ENCODE measurements around the gene ELN.

The ELN gene

GRCh38 chr7:74059681-74060588, 32.0 kb downstream of the ELN start:
- no peak for DNase-seq (ENCODE audit: low spot score)
- no peak for FAIRE-seq

- FAIRE-seq (peak; percentile 69), DNase-seq (ENCODE audit: low spot score) (peak; percentile 98)
Observed at GRCh38 chr7:74061840-74062539, 34.0 kb downstream of the ELN start.

GRCh38 chr7:74063223-74063641, 35.3 kb downstream of the ELN start:
- FAIRE-seq (no peak), DNase-seq (ENCODE audit: low spot score) (no peak)

- DNase-seq (ENCODE audit: low spot score), result no peak
- FAIRE-seq, result no peak
Observed at GRCh38 chr7:74063646-74064045, 35.7 kb downstream of the ELN start.

- no peak for FAIRE-seq
- DNase-seq (ENCODE audit: low spot score), result no peak
Observed at GRCh38 chr7:74064696-74065095, 36.7 kb downstream of the ELN start.

GRCh38 chr7:74066626-74067025, 38.7 kb downstream of the ELN start:
- FAIRE-seq (no peak), DNase-seq (ENCODE audit: low spot score) (no peak)

- no peak for FAIRE-seq
- DNase-seq (ENCODE audit: low spot score), result no peak
Observed at GRCh38 chr7:74068378-74069085, 40.6 kb downstream of the ELN start.

- DNase-seq (ENCODE audit: low spot score), result no peak
- no peak for FAIRE-seq
Observed at GRCh38 chr7:74069086-74069541, 41.1 kb downstream of the ELN start.

GRCh38 chr7:74069790-74070618, 42.0 kb downstream of the ELN start:
- FAIRE-seq, result no peak
- no peak for DNase-seq (ENCODE audit: low spot score)

- FAIRE-seq (no peak), DNase-seq (ENCODE audit: low spot score) (no peak)
Observed at GRCh38 chr7:74070619-74070921, 42.6 kb downstream of the ELN start.

GRCh38 chr7:74071121-74071520, 43.1 kb downstream of the ELN start:
- FAIRE-seq (no peak), DNase-seq (ENCODE audit: low spot score) (no peak)

- no peak for FAIRE-seq
- DNase-seq (ENCODE audit: low spot score), result no peak
Observed at GRCh38 chr7:74074770-74075169, 46.8 kb downstream of the ELN start.

GRCh38 chr7:74078461-74078860, 50.5 kb downstream of the ELN start:
- FAIRE-seq (no peak), DNase-seq (ENCODE audit: low spot score) (no peak)

GRCh38 chr7:74082770-74083116, 54.8 kb downstream of the ELN start:
- FAIRE-seq (no peak), DNase-seq (ENCODE audit: low spot score) (no peak)

- no peak for FAIRE-seq
- peak; percentile 60 for DNase-seq (ENCODE audit: low spot score)
Observed at GRCh38 chr7:74083117-74083876, 55.3 kb downstream of the ELN start, which contains the start of gene LIMK1. LIMK1 (plus strand) TSS chr7:74083804; CDS start chr7:74083991, 187 bp downstream.

GRCh38 chr7:74083928-74084721, 56.2 kb downstream of the ELN start:
- DNase-seq (ENCODE audit: low spot score), result peak; percentile 42
- no peak for FAIRE-seq

GRCh38 chr7:74084722-74085578, 57.0 kb downstream of the ELN start:
- FAIRE-seq (no peak), DNase-seq (ENCODE audit: low spot score) (no peak)

GRCh38 chr7:74087791-74088453, 59.9 kb downstream of the ELN start:
- no peak for DNase-seq (ENCODE audit: low spot score)
- FAIRE-seq, result no peak
